ENCODE results near the gene KIF24.
A peak's percentile ranks its signal among the peaks of the same experiment; 100 is the strongest.
"Not testable (repeated sequence)": the region's sequence is repeated elsewhere in the genome, so short reads cannot be mapped to it uniquely, and the experiment has no call there.

KIF24 gene

DNA sequence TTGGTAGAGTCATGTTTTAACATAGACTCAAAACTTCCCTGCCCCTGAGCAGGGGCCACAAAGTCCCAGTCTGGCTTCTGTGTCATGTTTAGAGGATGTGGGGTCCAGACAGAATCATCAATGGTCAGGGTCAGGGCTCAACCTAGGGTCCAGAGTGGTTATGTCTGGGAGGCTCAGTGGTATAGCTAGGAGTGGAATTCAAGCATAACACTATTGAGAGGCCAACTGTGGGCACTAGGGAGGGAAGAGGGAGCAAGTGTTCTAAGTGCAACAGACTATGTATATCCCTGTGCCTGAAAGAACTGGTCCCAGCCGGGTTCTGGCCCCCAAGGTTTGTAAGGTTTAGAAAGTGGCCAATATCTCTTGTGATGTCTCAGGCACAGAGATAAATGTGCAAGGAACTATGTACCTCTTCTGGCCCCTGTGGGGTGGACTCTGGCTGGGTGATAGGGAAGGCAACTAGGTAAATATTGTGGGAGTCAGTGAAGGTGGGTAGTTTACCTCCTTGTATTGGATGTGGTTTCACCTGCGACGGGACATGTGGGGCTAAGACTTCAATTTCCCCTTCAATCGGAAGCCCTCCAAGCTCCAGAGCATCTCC, 33.6 kb upstream of the KIF24 start:
- no peak for DNase-seq

DNA sequence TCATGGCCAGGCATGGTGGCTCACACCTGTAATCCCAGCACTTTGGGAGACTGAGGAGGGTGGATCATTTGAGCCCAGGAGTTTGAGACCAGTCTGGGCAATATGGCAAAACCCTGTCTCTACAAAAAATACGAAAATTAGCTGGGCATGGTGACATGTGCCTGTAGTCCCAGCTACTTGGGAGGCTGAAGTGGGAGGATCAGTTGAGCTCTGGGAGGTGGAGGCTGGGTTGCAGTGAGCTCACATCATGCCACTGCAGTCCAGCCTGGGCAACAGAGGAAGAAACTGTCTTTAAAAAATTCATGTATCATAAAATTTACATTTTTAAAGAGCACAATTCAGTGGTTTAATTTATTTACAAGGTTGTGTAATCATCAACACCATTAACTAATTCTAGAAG, 23.9 kb upstream of the KIF24 start:
- not testable (repeated sequence) for DNase-seq

DNA sequence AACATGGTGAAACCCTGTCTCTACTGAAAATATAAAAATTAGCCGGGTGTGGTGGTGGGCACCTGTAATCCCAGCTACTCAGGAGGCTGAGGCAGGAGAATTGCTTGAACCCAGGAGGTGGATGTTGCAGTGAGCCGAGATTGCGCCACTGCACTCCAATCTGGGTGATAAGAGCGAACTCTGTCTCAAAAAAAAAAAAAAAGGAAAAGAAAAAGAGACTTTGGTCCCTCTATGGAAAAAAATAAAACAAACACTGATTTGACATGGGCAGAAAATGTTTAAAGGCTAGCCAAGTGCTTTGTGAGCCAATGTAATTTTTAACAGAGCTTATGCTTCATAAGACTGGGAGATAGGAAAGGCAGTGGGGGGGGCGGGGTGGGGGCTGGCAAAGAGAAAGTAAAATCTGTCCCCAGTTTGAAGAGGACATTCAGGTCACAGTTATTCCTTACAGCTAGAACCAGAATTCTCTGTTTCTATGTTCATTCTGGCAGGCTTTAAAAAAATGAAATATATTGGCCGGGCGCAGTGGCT, 23.1 kb upstream of the KIF24 start:
- DNase-seq: not testable (repeated sequence)

GRCh38 chr9:34349324-34349723, 20.3 kb upstream of the KIF24 start:
- DNase-seq: no peak

- no peak for DNase-seq
These were observed 18.7 kb upstream of the KIF24 start for GRCh38 chr9:34347800-34348158.

- no peak for DNase-seq
These were observed 18.1 kb upstream of the KIF24 start for GRCh38 chr9:34346873-34347799.

DNA sequence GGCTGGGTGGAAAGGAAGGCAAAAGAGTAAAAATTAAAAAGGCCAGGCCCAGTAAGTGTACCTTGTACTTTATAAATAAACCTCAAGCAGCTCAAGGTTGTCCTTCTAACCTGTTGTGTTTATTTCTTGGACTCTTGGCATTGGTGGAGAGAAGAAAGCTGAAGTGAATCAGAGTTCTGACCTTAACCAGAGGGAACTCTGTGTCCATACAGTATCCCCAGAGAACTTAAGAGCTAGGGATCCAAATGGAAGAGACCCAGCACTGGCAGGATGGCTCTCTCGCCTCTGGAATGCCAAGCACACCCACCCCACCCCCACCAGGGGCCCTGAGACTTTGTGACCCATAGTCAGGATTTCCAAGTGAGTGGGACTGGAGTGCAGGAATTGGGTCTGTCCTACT, 14.5 kb upstream of the KIF24 start:
- no peak for DNase-seq

DNA sequence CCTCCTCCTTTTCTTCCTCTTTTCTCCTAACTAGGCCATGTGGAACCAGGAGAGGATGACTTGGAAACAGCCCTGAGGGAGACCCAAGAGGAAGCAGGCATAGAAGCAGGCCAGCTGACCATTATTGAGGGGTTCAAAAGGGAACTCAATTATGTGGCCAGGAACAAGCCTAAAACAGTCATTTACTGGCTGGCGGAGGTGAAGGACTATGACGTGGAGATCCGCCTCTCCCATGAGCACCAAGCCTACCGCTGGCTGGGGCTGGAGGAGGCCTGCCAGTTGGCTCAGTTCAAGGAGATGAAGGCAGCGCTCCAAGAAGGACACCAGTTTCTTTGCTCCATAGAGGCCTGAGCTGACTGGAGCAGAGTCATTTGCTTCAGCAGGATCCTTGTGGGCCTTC, 14.0 kb upstream of the KIF24 start:
- DNase-seq: no peak

- DNase-seq: no peak
These were observed 12.7 kb upstream of the KIF24 start for GRCh38 chr9:34341659-34342295.

- DNase-seq: no peak
These were observed 9.8 kb upstream of the KIF24 start for GRCh38 chr9:34338665-34339385.

GRCh38 chr9:34338079-34338478, 9.0 kb upstream of the KIF24 start:
- not testable (repeated sequence) for DNase-seq

GRCh38 chr9:34337403-34337802, 8.3 kb upstream of the KIF24 start:
- no peak for DNase-seq

- DNase-seq: no peak
These were observed 6.3 kb upstream of the KIF24 start for GRCh38 chr9:34335376-34335775.

GRCh38 chr9:34334916-34335315, 5.8 kb upstream of the KIF24 start:
- no peak for DNase-seq

DNA sequence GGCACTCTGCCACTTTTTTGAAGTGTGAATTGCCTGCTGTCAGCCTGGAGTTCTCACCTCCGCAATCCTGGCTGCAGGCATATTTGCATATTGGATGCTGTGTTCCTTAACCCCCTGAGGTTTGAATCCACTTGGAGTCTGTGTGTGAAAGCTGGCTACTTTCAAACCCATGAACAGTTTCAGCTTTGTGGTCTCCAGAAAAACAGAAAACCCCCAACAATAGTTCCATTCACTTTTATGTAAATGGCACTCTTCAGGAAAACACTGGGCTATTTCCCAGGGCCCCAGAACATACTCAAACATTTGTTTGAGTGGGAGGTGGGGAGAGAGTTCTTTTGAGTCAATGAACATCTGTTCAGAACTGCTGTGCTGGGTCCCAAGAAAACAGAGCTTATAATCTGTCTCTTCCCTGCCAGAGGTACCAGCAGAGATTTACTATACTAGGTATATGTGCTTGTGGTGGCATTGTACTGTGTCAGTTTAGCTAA, 5.3 kb upstream of the KIF24 start:
- DNase-seq: no peak

- no peak for DNase-seq
These were observed 4.8 kb upstream of the KIF24 start for GRCh38 chr9:34333836-34334235.

GRCh38 chr9:34332076-34332964, 3.3 kb upstream of the KIF24 start:
- DNase-seq: no peak

DNA sequence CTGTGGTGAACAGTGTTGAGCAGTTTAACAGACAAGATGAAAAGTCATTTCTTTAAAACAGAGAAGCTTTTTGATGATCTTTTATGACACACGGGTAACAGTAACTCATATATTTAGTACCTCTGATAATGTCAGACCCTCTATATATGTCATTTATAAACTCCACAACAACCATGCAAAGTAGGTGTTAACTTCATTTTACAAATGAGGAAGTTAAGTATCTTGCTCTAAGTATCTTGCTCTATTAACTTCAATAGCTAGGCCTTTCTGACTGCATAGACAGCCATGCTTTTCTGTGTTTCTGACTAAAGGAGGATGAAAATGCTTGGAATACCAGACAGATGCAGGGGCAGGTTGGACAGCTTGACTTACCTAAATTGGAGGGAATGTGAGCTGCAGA, 2.1 kb upstream of the KIF24 start:
- no peak for DNase-seq

DNA sequence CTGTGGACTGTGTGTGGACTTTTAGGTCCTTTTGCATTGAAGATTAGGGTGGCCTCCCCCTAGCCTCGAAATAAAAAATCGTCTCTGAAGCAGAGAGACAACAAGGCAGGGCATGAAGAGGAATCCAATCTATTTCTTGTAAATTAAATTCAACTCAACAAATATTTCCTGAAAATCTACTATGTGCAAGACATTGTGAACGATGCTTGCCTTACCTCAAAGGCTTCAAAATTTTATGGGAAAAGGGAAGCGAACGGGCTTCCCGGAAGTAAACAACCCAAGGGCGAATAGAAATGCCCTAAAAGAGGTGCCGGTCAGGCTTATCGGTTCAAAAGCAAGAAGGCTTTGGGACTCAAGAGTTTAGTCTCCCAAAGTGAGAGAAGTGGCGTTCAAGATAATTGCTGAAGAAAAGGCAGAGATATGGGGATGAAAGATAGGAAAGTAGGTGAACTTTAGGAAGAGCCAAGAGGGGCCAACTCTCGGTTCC, 525 bp downstream of the KIF24 start:
- peak; percentile 8 for DNase-seq

DNA sequence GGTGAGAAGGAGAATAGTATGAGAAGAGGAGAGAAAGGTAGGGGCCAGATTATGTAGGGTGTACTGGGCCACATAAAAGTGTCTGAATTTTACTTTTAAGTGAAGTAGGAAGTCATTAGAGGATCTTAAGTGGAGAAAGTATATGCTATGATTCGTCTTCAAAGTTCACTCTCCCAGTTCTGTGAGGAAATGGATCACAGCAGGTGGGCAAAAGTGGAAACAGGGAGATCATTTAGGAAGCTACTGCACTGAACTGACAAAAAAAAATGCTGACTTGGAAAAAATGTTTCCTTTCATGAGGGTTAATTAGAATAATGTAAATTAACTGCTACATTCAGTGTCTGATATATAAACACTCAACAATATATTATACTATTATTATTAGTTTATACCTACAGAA, 2.4 kb downstream of the KIF24 start:
- DNase-seq: no peak

DNA sequence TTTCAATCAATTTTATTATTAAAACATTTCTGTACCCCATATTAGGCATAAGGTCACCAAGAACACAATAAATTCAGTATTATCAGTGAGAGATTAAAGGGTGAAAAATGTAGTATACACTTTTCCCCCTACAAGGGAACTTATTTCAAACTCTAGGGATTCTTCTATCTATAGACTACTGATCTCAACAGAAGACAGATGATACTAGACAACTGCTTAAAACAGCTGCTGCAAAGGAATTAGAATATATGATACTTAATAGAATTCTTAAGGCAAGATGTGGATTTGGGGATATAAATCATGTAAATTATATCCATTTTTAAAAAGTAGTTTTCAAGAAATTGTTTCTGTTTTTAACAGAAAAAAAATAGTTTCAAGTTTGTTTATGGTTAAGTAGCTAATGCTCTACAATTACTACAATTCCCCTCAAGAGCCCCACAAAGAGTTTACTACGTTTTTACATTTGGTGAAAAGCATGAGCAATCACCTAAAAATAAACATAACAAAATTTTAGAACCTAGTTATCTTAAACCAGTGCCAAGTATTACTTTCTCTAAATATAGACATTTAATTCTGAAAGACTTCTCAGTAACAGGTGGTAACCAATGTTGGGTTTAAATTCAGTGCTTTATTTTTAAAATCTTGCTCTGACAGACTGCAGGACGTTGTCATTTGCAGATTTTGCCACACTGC, 6.0 kb downstream of the KIF24 start:
- DNase-seq: no peak

Data from CD4-positive, alpha-beta T cell treated with Interferon gamma for 1 hour (primary cell).